HepG2 (cell line): Measurements from ENCODE around the gene C1QL4. TPM values are rescaled to one million over a fixed set of nuclear protein-coding genes. Genes with fewer than 3 reads are reported as not detected.

Experiments
- ATAC-seq: fragments of 200-7000 bp; cut with Tn5 transposase; 3 replicates; pipeline ENCODE4 v1.9.1; 2020; ENCODE audit warnings: mild to moderate bottlenecking, moderate library complexity
- BruUV-seq: library from RNA; stranded (reverse); fragments of 400-500 nt; replicated peaks from 2 replicates; lab custom pipeline; 2021; lab: Mats Ljungman, UMichigan
- CTCF ChIA-PET: fragments of 300-600 bp; formaldehyde crosslinking; extraction: SDS; loops from one replicate; lab custom pipeline; 2021; ENCODE audit warnings: low total read pairs, inconsistent platforms, low intra/inter-chr PET ratio; lab: Yijun Ruan, JAX
- POLR2A ChIA-PET: fragments of 350-600 bp; sonication (Branson Sonifier 250); formaldehyde crosslinking; loops from one replicate; lab custom pipeline; 2020; ENCODE audit warnings: antibody characterized with exemption, inconsistent platforms; lab: Yijun Ruan, JAX
- DNase-seq: peaks from one replicate; pipeline ENCODE4 v3.0.0-alpha.2; 2015; ENCODE audit warnings: low spot score
- FAIRE-seq: peaks from 3 replicates; lab custom pipeline; 2011; peaks lifted over from hg19 to GRCh38; lab: Jason Lieb, UNC
- H2AFZ ChIP-seq: one replicate; pipeline ENCODE4 v1.6.1; 2011; ENCODE audit warnings: low read length, inconsistent platforms
- H3K27ac ChIP-seq: fragments of 300-600 bp; 3 replicates; pipeline ENCODE4 v1.8.0; 2011; ENCODE audit warnings: mixed run types, mild to moderate bottlenecking, mixed read lengths, low read length, inconsistent platforms; ENCODE audit not compliant: insufficient read depth; ENCODE audit errors: extremely low read length
- H3K27me3 ChIP-seq, 2 experiments: fragments of 200-600 bp in 1 of 2; 2 replicates in 1 of 2; 3 replicates in 1 of 2; pipeline versions ENCODE4 v1.6.0 to v1.8.0; 2011; ENCODE audit warnings: low read length in 2 of 2, mild to moderate bottlenecking in 2 of 2, moderate library complexity in 2 of 2, inconsistent platforms in 1 of 2; ENCODE audit not compliant: insufficient read depth in 2 of 2, control insufficient read depth in 1 of 2
- H3K36me3 ChIP-seq, 2 experiments: fragments of 200-600 bp in 1 of 2; replicated peaks in 1 of 2; 2 replicates in 1 of 2; 3 replicates in 1 of 2; pipeline versions ENCODE4 v1.5.1 to v1.8.0; 2011; ENCODE audit warnings: low read length in 2 of 2, inconsistent platforms in 1 of 2; ENCODE audit not compliant: insufficient read depth in 2 of 2, control insufficient read depth in 1 of 2
- H3K4me1 ChIP-seq: 2 replicates; pipeline ENCODE4 v1.5.1; 2012; ENCODE audit warnings: low read length, inconsistent platforms; ENCODE audit not compliant: insufficient read depth
- H3K4me2 ChIP-seq: 2 replicates; pipeline ENCODE4 v1.6.0; 2011; ENCODE audit warnings: low read depth, low read length, inconsistent platforms
- H3K4me3 ChIP-seq, 3 experiments: fragments of 200-600 bp in 1 of 3; sonication (generic), shearing (Covaris generic) in 1 of 3; replicated peaks in 1 of 3; 2 replicates each; pipeline ENCODE4 v1.5.1; 2011 to 2016; ENCODE audit warnings: low read length in 3 of 3, inconsistent platforms in 2 of 3, low read depth in 2 of 3, mild to moderate bottlenecking in 2 of 3, control low read depth in 1 of 3, mixed read lengths in 1 of 3; ENCODE audit not compliant: insufficient read depth in 1 of 3
- H3K79me2 ChIP-seq: one replicate; pipeline ENCODE4 v1.6.1; 2011; ENCODE audit warnings: low read length, inconsistent platforms; ENCODE audit not compliant: insufficient read depth
- H3K9ac ChIP-seq: 2 replicates; pipeline ENCODE4 v1.6.0; 2011; ENCODE audit warnings: mild to moderate bottlenecking, low read depth, low read length, inconsistent platforms; ENCODE audit not compliant: insufficient read depth
- H3K9me3 ChIP-seq: 2 replicates; pipeline ENCODE4 v1.5.1; 2012; ENCODE audit warnings: mild to moderate bottlenecking, low read length
- H4K20me1 ChIP-seq: 2 replicates; pipeline ENCODE4 v1.6.0; 2011; ENCODE audit warnings: inconsistent platforms, mild to moderate bottlenecking, low read length, moderate library complexity; ENCODE audit not compliant: insufficient read depth
- FOXO1 ChIP-seq: sonication (generic); formaldehyde crosslinking; IDR thresholded peaks from 2 replicates; pipeline ENCODE4 v1.4.0; 2020; ENCODE audit warnings: missing genetic modification reagents
- GMEB1 ChIP-seq: sonication (generic); formaldehyde crosslinking; IDR thresholded peaks from 2 replicates; pipeline ENCODE4 v1.5.1; 2020; ENCODE audit warnings: missing genetic modification reagents, mild to moderate bottlenecking, borderline replicate concordance
- IKZF5 ChIP-seq: IDR thresholded peaks from 2 replicates; pipeline ENCODE4 v1.6.1; 2018; ENCODE audit warnings: missing genetic modification reagents, mild to moderate bottlenecking, missing compliant biosample characterization
- MEIS2 ChIP-seq: sonication (generic); formaldehyde crosslinking; IDR thresholded peaks from 2 replicates; pipeline ENCODE4 v1.9.0; 2021; ENCODE audit warnings: mild to moderate bottlenecking, missing genetic modification reagents
- PTBP1 ChIP-seq: fragments of 200-400 bp; formaldehyde crosslinking; IDR thresholded peaks from 2 replicates; pipeline ENCODE4 v1.6.1; 2018; ENCODE audit warnings: low read length, low read depth; ENCODE audit not compliant: poor library complexity, severe bottlenecking
- RFX5 ChIP-seq: IDR thresholded peaks from 2 replicates; pipeline ENCODE4 v1.6.1; 2011; ENCODE audit warnings: low read depth, low read length, improper control_type of control experiment
- SOX6 ChIP-seq, 2 experiments: fragments of 450-650 bp in 1 of 2; sonication (generic) in 1 of 2; formaldehyde crosslinking in 1 of 2; IDR thresholded peaks; 2 replicates each; pipeline versions ENCODE4 v1.4.0 to v1.6.1; 2017 to 2020; ENCODE audit warnings: antibody characterized with exemption in 1 of 2, mild to moderate bottlenecking in 1 of 2, missing genetic modification reagents in 1 of 2
- TCF12 ChIP-seq, 2 experiments: fragments of 450-650 bp in 1 of 2; sonication (generic) in 1 of 2; formaldehyde crosslinking in 1 of 2; IDR thresholded peaks; 2 replicates each; pipeline versions ENCODE4 v1.6.1 to v1.8.0; 2017 to 2022; ENCODE audit warnings: antibody characterized with exemption in 1 of 2, mild to moderate bottlenecking in 1 of 2, missing genetic modification reagents in 1 of 2, moderate library complexity in 1 of 2
- ZC3H13 ChIP-seq: sonication (generic); formaldehyde crosslinking; IDR thresholded peaks from 2 replicates; pipeline ENCODE4 v1.8.1; 2023; ENCODE audit warnings: mild to moderate bottlenecking, missing genetic modification reagents, moderate library complexity
- ZNF318 ChIP-seq: sonication (generic); formaldehyde crosslinking; IDR thresholded peaks from 2 replicates; pipeline ENCODE4 v1.4.0; 2020; ENCODE audit warnings: mild to moderate bottlenecking, missing genetic modification reagents
- ZNF333 ChIP-seq: sonication (generic); formaldehyde crosslinking; IDR thresholded peaks from 2 replicates; pipeline ENCODE4 v1.4.0; 2020; ENCODE audit warnings: mild to moderate bottlenecking, missing genetic modification reagents, borderline replicate concordance
- ZNF468 ChIP-seq: sonication (generic); formaldehyde crosslinking; IDR thresholded peaks from 2 replicates; pipeline ENCODE4 v1.8.0; 2022; ENCODE audit warnings: mild to moderate bottlenecking, moderate library complexity, missing genetic modification reagents
- WGBS: methylation state at CpG from one replicate; pipeline ENCODE4 v1.1.6; 2017; ENCODE audit warnings: low lambda C conversion rate; 5-methylcytosine and 5-hydroxymethylcytosine counted together
- in situ Hi-C: cut with HindIII; loops from 2 replicates; pipeline ENCODE4 v1.10.0; 2017; ENCODE audit warnings: low pct_unique_long_range_greater_than_20kb; ENCODE audit not compliant: extremely low pct_ligation_motif_present
- intact Hi-C: fragments of 100-400 bp; cut with micrococcal nuclease; formaldehyde crosslinking; loops from one replicate; pipeline ENCODE4 v1.10.0; 2022; ENCODE audit not compliant: unreplicated experiment
- polyA plus RNA-seq, 8 experiments: library from polyadenylated mRNA; depleted of rRNA in 3 of 8; stranded (reverse) in 7 of 8; unstranded in 1 of 8; fragments of >200 nt; fragmentation: Illumina TruSeq in 4 of 8; extraction: Trizol in 4 of 8; gene quantifications; 2 replicates each; pipeline versions ENCODE4 v1.2.1 to v1.2.3, GENCODE V29; 2011 to 2016; ENCODE audit warnings: low read depth in 4 of 8, missing spikeins in 1 of 8, mixed read lengths in 1 of 8; ENCODE audit not compliant: insufficient read depth in 1 of 8
- total RNA-seq, 5 experiments: library from RNA; depleted of rRNA; stranded (reverse); fragments of >200 nt; fragmentation: Illumina TruSeq; extraction: Trizol; gene quantifications; 2 replicates each; pipeline ENCODE4 v1.2.3, GENCODE V29; 2016; ENCODE audit warnings: low read depth in 1 of 5

The C1QL4 gene
- total and polyA plus RNA-seq, 2 of the 13 experiments (the other 11 are each of a cell fraction or from before 2014, with no cell fraction given), result 0.03 TPM; not detected in 1

DNA sequence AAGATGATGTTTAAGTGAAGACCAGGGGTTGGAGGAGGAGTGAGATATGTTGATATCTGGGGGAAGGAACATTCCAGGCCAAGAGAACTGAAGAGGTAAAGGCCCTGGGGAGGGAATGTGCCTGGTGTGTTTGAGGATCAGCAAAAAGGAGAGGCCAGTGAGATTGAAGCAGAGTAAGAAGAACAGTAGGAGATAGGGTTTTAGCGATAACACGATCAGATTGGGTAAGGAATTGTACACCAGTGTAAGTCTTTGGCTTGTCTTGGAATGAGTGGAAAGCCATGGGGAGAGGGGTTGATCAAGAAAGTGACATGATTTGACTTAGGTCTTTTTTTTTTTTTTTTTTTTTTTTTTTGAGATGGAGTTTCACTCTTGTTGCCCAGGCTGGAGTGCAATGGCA lies 9.1 kb downstream of the C1QL4 start:
- Histone ChIP-seq H3K9me3 (no peaks in the 10 kb centered on the region), H3K4me2 (no peak overlapping the region), H3K9ac (no peak overlapping the region), H4K20me1 (no peaks in the 10 kb centered on the region), H3K4me1 (peaks cover 25% of the 10 kb centered on the region), H3K4me3 (no peak overlapping the region), H3K27ac (no peak overlapping the region), H2AFZ (no peak overlapping the region), H3K36me3 (peaks cover 16 to 43% of the 10 kb centered on the region in 2 experiments), H3K79me2 (peaks cover 8% of the 10 kb centered on the region), H3K27me3 (peaks cover 0 to 4% of the 10 kb centered on the region in 2 experiments; a peak in 1 of 5 replicates)
- no peak for ATAC-seq
- BruUV-seq, result no TSS peak
- ChIA-PET POLR2A (no interaction called here), CTCF (no interaction called here)
- whole genome bisulfite sequencing, result 100% methylated on average over 2 of the region's 2 CpGs
- no peak for DNase-seq
- in situ Hi-C loops, result no loop called here
- intact Hi-C loops, result no loop called here
- TF ChIP-seq ZC3H13 (no peak), IKZF5 (CRISPR knock-in tag) (no peak), ZNF333 (CRISPR knock-in tag) (no peak), FOXO1 (CRISPR knock-in tag) (no peak), RFX5 (no peak), GMEB1 (CRISPR knock-in tag) (no peak), MEIS2 (CRISPR knock-in tag) (no peak), ZNF468 (CRISPR knock-in tag) (no peak), SOX6 (IDR thresholded peaks at IDR 0.05) (no peak), SOX6 (CRISPR knock-in tag; IDR thresholded peaks at IDR 0.05) (no peak), TCF12 (IDR thresholded peaks at IDR 0.05) (no peak), TCF12 (CRISPR knock-in tag; IDR thresholded peaks at IDR 0.05) (no peak), PTBP1 (no peak), ZNF318 (CRISPR knock-in tag) (no peak)
- FAIRE-seq, result no peak
